ENCODE data around the gene CSTPP1.
"Not testable (repeated sequence)": the region's sequence is repeated elsewhere in the genome, so short reads cannot be mapped to it uniquely, and the experiment has no call there.

The CSTPP1 gene

DNA sequence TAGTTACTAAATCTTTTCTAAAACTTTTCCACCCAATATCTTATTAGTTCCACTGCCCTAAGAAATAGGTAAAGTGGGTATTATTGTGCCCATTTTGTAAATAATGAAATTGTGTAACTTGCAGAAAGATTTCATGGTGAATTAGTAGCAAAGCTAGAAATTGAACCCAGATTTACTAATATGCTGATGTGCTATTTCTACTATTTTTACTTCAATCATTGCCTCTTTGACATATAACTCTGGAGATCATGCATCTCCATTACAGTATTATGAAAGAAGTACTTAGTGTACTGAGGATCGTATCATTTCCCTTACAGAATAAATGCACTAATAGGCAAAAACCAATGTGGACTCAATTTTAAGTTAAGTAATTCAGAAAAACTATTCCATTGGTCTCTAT lies 119.0 kb downstream of the CSTPP1 start:
- DNase-seq = no peak

GRCh38 chr11:47056261-47056915 lies 119.8 kb downstream of the CSTPP1 start:
- no peak for DNase-seq

GRCh38 chr11:47057365-47057764 lies 120.8 kb downstream of the CSTPP1 start:
- DNase-seq = no peak

- DNase-seq = no peak
Measured at GRCh38 chr11:47060807-47061206, 124.2 kb downstream of the CSTPP1 start.

- peak; percentile 83 for DNase-seq
Measured at GRCh38 chr11:47061429-47062178, 125.0 kb downstream of the CSTPP1 start.

DNA sequence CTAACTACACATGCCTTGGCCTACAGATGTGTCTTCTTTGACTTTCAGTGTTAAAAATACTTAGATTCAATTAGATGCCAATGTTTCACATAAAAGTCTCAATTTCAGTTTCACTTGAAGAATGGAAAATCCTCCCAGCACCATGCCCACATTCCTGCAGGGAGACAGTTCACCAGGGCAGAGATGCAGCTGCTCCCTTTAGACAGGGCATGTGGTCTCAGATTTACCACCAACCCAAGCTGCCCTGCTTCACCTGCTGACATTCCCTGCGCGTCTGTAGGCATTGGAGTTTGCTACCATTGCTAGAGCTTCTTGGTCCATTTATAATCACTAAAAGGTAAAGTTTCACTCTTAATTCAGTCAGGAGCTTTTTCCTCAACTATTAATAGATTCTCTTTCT lies 126.2 kb downstream of the CSTPP1 start:
- DNase-seq = no peak

- DNase-seq = no peak
Measured at GRCh38 chr11:47067401-47067800, 130.8 kb downstream of the CSTPP1 start.

- no peak for DNase-seq
Measured at GRCh38 chr11:47070769-47071168, 134.2 kb downstream of the CSTPP1 start.

DNA sequence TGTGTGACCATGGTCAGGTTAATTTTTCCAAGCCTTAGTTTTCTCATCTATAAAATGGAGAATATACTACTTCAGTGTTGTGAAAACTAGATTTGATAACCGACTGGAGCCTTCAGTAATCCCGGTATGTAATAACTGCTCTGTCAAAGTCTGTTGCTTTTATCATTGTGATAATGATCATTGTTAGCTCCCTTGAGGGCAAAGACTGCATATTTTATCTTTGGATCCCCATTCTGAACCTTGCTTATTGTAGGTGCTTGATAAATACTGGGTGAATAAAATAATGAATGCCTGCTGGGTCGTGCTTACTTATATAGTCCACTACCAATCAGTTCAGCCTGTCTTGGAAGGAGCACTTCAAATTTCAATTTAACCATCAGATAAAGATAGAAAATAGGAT lies 134.8 kb downstream of the CSTPP1 start:
- DNase-seq = peak; percentile 35

DNA sequence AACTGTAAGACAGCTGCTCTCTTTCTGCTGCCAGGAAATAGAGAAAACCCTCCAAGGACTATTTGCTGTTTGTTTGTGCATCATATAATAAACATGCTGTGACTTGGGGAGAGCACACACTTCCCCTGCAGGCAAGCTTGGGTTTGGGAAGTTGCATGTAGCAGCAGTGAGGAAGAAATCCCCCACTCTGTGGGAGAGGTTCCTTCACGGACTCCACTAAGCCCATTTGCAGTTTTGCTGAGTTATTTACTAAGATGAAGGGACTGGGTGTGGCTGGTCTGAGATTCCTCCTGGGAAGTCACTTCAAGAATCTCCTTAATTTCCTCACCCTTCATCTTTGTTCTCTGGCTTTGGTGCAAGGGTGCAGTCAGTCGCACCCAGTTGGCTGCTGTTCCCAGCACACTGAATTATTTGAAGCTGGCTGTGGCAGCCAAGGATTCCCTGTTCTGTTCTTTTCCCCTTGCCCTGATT lies 135.3 kb downstream of the CSTPP1 start:
- DNase-seq = no peak

DNA sequence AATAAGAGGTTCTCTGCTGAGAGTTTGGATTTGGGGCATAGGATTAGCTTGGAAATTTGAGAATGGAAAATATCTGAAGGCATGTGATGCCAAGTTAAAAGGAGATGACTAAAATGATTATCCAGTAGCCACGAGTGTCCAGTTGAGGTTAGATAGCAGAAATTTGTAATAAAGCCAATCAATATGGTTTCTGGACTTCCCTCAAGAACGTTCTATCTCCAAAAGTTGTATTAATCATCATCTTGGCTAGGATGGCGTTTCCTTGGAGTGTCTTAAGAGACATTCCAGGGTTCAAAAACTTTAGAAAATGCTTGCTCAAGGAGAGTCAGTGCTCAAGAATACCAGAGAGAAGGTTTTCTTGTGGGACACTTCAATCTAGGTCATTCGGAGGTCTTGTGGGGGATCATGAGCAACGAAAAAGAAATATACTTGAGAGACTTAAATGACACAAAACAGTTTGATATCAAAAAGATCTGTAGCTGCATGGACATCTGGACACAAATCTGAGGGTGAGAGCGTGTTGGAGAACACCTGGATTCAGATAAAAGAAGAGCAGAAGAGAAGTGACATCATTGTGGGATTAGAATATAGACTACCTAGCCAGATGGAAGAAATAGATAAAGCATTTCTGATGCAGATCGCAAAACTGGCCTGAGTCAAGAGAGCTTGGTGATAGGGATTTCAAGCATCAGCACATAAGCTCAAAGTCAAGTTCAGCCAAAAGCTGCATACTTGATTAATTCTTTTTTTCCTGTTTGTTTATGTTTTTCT lies 142.4 kb downstream of the CSTPP1 start:
- no peak for DNase-seq

- DNase-seq = not testable (repeated sequence)
Measured at GRCh38 chr11:47080775-47081174, 144.2 kb downstream of the CSTPP1 start.

DNA sequence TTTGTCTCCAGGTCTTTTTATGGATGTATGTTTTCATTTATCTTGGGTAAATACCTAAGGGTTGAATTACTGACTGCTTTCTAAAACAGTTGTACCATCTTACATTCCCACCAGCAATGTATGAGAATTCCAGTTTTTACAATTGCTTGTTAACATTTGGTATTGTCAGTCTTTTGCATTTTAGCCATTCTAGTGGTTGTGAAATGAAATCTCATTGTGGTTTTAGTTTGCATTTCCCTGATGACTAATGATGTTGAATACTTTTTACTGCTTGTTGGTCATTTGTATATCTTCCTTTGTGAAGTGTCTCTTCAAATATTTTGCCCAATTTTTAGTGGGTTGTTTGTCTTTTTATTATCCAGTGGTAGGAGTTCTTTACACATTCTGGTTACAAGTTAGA lies 147.4 kb downstream of the CSTPP1 start:
- DNase-seq = no peak

- DNase-seq = no peak
Measured at GRCh38 chr11:47087801-47088200, 151.2 kb downstream of the CSTPP1 start.

DNA sequence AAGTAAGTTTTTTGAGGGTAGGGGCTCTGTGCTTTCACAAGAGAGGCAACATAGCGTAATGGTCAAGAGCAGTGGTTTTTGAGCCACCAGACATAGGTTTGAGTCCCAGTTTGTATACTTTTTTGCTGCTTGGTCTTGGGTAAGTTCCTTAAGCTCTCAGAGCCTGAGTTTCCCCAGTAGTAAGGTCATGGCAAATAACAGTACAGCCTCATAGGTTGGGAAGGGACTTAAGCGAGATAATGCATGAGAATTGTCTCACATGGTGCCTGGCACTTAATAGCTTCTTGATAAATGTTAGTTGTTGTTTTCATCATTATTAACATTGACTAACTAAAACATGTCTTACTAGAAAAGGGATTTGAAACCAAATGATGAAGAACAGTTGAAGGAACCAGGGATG lies 157.0 kb downstream of the CSTPP1 start:
- DNase-seq = no peak

DNA sequence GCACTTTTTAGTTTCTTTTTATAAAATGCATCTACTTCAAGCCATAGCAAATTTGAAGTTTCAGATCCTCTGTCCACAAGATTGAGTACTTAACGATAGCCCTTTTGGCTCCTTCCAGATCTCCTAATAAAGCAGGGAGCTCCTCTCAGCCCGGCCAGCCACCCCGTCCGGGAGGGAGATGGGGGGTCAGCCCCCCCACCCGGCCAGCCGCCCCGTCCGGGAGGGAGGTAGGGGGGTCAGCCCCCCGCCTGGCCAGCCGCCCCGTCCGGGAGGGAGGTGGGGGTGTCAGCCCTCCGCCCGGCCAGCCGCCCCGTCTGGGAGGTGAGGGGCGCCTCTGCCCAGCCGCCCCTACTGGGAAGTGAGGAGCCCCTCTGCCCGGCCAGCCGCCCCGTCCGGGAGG lies 160.3 kb downstream of the CSTPP1 start:
- not testable (repeated sequence) for DNase-seq

DNA sequence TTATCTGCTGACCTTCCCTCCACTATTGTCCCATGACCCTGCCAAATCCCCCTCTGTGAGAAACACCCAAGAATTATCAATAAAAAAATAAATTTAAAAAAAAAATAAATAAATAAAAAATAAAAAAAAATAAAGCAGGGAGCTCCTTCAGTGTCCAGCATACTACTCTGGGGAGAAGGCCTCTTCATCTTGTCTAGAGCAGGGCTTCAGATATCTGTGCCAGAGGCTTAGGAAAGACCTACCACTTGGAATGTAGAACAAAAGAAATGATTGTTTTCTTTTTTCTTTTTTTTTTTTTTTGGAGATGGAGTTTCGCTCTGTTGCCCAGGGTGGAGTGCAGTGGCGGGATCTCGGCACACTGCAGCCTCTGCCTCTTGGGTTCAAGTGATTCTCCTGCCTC lies 161.7 kb downstream of the CSTPP1 start:
- not testable (repeated sequence) for DNase-seq

DNA sequence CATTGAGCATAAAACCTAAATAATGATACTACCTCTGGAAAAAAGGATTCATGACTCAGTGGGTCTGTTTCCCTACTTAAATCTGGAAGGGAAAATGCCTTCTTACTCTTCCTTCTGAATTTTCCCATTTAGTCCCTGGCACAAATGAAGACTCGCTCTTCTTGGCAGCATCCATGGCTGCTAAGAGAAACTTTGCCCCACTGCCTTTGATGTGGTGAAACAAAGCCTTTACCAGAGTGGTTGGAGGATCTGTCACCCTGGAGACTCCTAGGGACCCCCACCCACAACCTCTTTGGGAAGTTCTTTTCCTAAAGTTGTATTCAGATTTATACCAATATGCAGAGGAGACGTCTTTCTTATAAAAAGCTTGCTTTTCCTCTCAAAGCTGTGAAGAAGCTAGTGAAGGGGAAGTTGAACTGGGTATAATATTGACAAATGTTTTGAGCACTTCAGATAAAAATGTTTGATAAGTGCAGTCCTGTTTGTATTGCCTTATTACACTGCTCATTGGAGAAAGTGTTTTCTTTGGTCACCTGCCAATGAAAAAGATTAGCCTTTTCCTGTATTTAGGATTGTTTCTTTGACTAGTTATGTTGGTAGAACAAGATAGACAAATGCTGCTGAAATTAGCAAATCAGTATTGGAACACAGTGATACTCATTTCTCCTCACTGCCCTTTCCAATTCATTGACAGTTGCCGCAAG lies 162.8 kb downstream of the CSTPP1 start:
- peak; percentile 81 for DNase-seq

DNA sequence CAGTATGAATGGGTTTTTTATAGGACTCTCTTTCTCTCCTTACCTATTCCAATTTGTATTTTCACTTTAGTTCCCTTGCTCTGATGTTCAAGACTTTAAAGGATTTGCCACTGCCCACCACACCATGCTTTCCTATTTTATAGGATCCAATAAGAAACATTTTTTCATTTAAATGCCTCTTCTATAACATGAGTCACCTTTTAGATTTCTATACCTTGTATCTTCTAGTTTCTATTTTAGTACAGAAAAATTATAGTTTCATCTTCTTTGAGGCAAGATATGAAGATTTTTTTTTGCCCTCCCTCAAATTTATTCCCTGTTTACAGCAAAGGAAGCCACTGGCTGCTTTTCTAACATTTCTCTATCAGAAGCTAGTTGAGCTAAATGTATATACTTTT lies 163.4 kb downstream of the CSTPP1 start:
- DNase-seq = no peak

DNA sequence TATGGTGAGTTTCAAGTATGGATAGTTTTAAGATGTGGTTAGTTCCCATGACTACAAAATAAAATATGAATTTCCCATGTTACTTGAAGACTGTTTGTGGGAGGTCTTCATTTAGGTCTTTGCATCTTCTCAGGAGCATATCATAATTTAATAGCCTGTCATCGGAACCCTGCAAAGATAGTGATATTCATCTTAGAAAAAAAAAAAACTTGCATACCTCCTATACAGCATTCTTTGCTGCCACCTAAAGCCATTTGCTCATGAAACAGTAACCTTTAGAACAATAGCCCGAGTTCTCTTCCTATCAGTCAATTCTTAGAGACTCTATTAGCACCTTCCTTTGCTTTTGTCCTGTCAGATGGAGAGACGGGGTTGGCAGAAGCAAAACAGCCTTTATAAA lies 164.8 kb downstream of the CSTPP1 start:
- DNase-seq = peak; percentile 35

- no peak for DNase-seq
Measured at GRCh38 chr11:47104261-47104950, 167.8 kb downstream of the CSTPP1 start.

- no peak for DNase-seq
Measured at GRCh38 chr11:47105541-47105940, 169.0 kb downstream of the CSTPP1 start.

GRCh38 chr11:47105974-47106373 lies 169.4 kb downstream of the CSTPP1 start:
- DNase-seq = no peak

All from NCI-H146 (cell line).